Measurements from ENCODE around the gene PUS7L. TPM values are rescaled to one million over a fixed set of nuclear protein-coding genes. Genes with fewer than 3 reads are reported as not detected.

PUS7L gene
- 13.0 TPM for total RNA-seq (2013)
- polyA plus RNA-seq (10 to 100 TPM in 2 of 3 donors, 1 to 10 TPM in 1; 1.6 to 14.5 (median 13.0) TPM), polyA minus RNA-seq (2.2 and 2.6 TPM in 2 replicates), total RNA-seq (3.9 to 31.9 (median 23.0) reads per million in 11 experiments)

- H4K20me1 ChIP-seq (ENCODE audit: insufficient read depth, low read length) = peaks cover 18% of the 10 kb centered on the region
- H3K27me3 ChIP-seq (ENCODE audit: control insufficient read depth in 2 of 2, insufficient read depth in 2 of 2, low read length in 2 of 2) = no peaks in the 10 kb centered on the region
- peak within 1 kb of the TSS; percentile 93 for H2AFZ ChIP-seq (ENCODE audit: insufficient read depth, low read depth, low read length, poor library complexity, severe bottlenecking)
- peaks cover 64% of the 10 kb centered on the region for H3K79me2 ChIP-seq (ENCODE audit: insufficient read depth, low read length)
- H3K9me3 ChIP-seq (replicated peaks in 1 of 2; ENCODE audit: control insufficient read depth in 1 of 2, insufficient read depth in 1 of 2, low read length in 2 of 2) = no peaks in the 10 kb centered on the region
- H3K36me3 ChIP-seq (replicated peaks in 1 of 2; ENCODE audit: control insufficient read depth in 1 of 2, insufficient read depth in 2 of 2, low read length in 2 of 2) = peaks cover 3 to 23% of the 10 kb centered on the region in 2 donors
- peak within 1 kb of the TSS; percentile 89 for H3K9ac ChIP-seq (ENCODE audit: insufficient read depth, low read length, poor library complexity, severe bottlenecking)
- peak; percentile 96 to 99 (median 96) for DNase-seq
- peak; percentile 35 for TF ChIP-seq CTCF (IDR thresholded peaks at IDR 0.05)
- peak within 1 kb of the TSS; percentile 92 to 97 for H3K27ac ChIP-seq (ENCODE audit: low read depth in 1 of 2, low read length in 2 of 2)
- H3K4me1 ChIP-seq (ENCODE audit: control insufficient read depth in 1 of 2, insufficient read depth in 2 of 2, low read length in 2 of 2) = peaks cover 32 to 46% of the 10 kb centered on the region in 2 donors
- H3K27ac Mint-ChIP-seq = peak within 1 kb of the TSS; percentile 97 to 99 (median 98)
- H3K4me1 Mint-ChIP-seq = peaks cover 50% of the 10 kb centered on the region
- peak within 1 kb of the TSS; percentile 65 to 89 (median 84) for H3K4me3 ChIP-seq (replicated peaks in 1 of 3; ENCODE audit: low read depth in 2 of 3, low read length in 3 of 3)
- H3K4me2 ChIP-seq (replicated peaks; ENCODE audit: extremely low read depth, low read length, poor library complexity, severe bottlenecking) = peak within 1 kb of the TSS; percentile 81
- no peaks in the 10 kb centered on the region for H3K9me3 Mint-ChIP-seq
- intact Hi-C loops (cut with micrococcal nuclease) = loop anchor here (2.0 to 5.0 kb wide), 2 partner anchors 46 to 48 kb away; partner anchors contain the start of gene TWF1 (in 1 of the 2)
- 0% methylated on average over 46 of the region's 54 CpGs for WGBS (ENCODE audit: insufficient coverage)
- H3K27me3 Mint-ChIP-seq (ENCODE audit: low read depth in 3 of 3) = peaks cover 0 to 4% (median 0%) of the 10 kb centered on the region in 3 donors
- peaks cover 14 to 16% of the 10 kb centered on the region in 2 donors for H3K36me3 Mint-ChIP-seq
- peak within 1 kb of the TSS; percentile 93 to 97 for H3K4me3 Mint-ChIP-seq
These were observed at the start of gene PUS7L, which contains the start of gene IRAK4 for GRCh38 chr12:43758728-43759563. PUS7L (minus strand) TSS chr12:43758790; CDS start chr12:43755245, 3,545 bp downstream. IRAK4 (plus strand) TSS chr12:43758951; CDS start chr12:43768112, 9,161 bp downstream.

- TF ChIP-seq CTCF (IDR thresholded peaks at IDR 0.05) = no peak
- WGBS (ENCODE audit: insufficient coverage) = 0% methylated on average over 2 of the region's 3 CpGs
- Histone ChIP-seq H4K20me1 (ENCODE audit: insufficient read depth, low read length) (peaks cover 16% of the 10 kb centered on the region), H3K27ac (ENCODE audit: low read depth in 1 of 2, low read length in 2 of 2) (peak overlapping the region in 1 of 2 donors; percentile 97), H3K4me1 (ENCODE audit: control insufficient read depth in 1 of 2, insufficient read depth in 2 of 2, low read length in 2 of 2) (peaks cover 19 to 38% of the 10 kb centered on the region in 2 donors), H3K36me3 (replicated peaks in 1 of 2; ENCODE audit: control insufficient read depth in 1 of 2, insufficient read depth in 2 of 2, low read length in 2 of 2) (peaks cover 11 to 12% of the 10 kb centered on the region in 2 donors), H3K79me2 (ENCODE audit: insufficient read depth, low read length) (peaks cover 37% of the 10 kb centered on the region), H3K9ac (ENCODE audit: insufficient read depth, low read length, poor library complexity, severe bottlenecking) (no peak overlapping the region), H3K9me3 (replicated peaks in 1 of 2; ENCODE audit: control insufficient read depth in 1 of 2, insufficient read depth in 1 of 2, low read length in 2 of 2) (no peaks in the 10 kb centered on the region), H3K4me3 (replicated peaks in 1 of 3; ENCODE audit: low read depth in 2 of 3, low read length in 3 of 3) (peak overlapping the region in 1 of 3 experiments; percentile 84), H3K27me3 (ENCODE audit: control insufficient read depth in 2 of 2, insufficient read depth in 2 of 2, low read length in 2 of 2) (peaks cover 6 to 8% of the 10 kb centered on the region in 2 donors), H2AFZ (ENCODE audit: insufficient read depth, low read depth, low read length, poor library complexity, severe bottlenecking) (peak overlapping the region; percentile 92), H3K4me2 (replicated peaks; ENCODE audit: extremely low read depth, low read length, poor library complexity, severe bottlenecking) (peak overlapping the region; percentile 81)
- Mint-ChIP-seq H3K27me3 (ENCODE audit: low read depth in 3 of 3) (peaks cover 8 to 14% (median 8%) of the 10 kb centered on the region in 3 donors), H3K27ac (peak overlapping the region in 6 of 7 donors; percentile 99 to 100 (median 100)), H3K36me3 (peaks cover 5 to 9% of the 10 kb centered on the region in 2 donors), H3K4me1 (peaks cover 29% of the 10 kb centered on the region), H3K4me3 (peak overlapping the region in 1 of 2 donors; percentile 51), H3K9me3 (peaks cover 0 to 3% (median 0%) of the 10 kb centered on the region in 7 donors)
- peak; percentile 13 to 42 (median 36) for DNase-seq
- intact Hi-C loops (cut with micrococcal nuclease) = loop anchor here in 1 of 2 donors (5.0 kb wide), 1 partner anchor 50 kb away; the partner anchor contains the start of genes IRAK4 and PUS7L
These were observed 48.8 kb upstream of the PUS7L start for GRCh38 chr12:43807386-43807785.
